HG03280 (cell line): ENCODE data around the gene ALPK3.

ENCODE experiments used
- ATAC-seq: cut with Tn5 transposase; IDR thresholded peaks from one replicate; pipeline ENCODE4 v1.9.1; 2021; ENCODE audit warnings: mild to moderate bottlenecking, moderate library complexity; ENCODE audit not compliant: unreplicated experiment

Gene ALPK3

DNA sequence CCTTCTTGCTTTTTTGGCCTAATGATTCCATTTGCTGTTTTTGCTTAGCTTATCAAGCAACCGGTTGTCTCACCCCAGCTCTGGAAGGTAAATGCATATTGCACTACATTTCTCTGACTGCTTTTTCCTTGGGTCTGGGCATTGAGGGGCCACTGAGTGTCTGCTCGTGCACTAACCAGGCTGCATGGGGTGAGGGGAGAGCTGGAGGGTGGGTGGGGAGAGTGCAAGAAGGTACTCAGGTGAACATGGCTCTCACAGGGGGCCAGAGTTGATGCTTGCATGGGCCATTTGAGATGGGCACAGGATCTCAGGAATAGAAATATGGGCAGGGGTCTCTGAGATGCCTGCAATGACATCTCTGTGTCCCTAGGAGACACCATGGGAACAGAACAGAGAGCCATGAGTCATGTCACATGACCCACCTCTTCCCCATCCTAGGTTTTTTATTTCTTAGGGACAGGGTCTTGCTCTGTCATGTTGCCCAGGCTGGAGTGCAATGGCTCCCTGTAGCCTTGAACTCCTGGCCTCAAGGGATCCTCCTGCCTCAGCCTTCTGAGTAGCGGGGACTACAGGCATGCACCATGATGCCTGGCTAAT is 6.2 kb downstream of the ALPK3 start:
- ATAC-seq, result no peak

DNA sequence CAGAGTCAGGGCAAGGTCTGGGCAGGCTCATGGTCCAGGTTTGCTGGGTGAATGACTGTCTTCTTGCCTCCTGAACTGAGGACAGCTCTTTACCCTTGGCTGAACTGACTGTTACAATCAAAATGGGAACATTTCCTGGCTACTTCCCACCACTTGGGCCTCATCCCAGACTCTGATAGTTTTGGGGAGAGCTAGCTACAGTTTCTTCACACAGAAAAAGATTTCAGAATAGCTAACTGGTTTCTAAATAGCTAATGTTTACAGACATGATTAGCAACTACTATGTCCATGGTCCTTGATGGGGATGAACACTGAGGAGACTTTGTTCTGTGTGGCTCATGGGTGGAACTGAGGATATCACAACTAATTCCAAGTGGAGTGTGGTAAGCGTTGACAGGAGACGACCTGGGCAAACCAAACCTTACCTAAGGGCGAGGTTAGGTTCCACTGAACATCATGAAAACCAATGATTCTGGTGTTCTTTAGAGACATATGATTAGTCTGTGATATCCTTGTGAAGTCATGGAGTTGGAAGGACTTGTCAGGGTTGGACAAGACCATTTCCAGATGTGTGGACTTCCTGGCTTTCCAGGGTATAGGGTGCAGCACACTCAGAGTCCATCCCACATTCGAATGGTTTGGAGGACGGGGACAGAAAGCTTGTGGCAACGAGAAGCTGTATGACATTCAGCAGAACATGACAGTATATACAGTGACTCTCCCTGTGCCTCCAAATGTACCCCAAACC is 7.3 kb downstream of the ALPK3 start:
- ATAC-seq, result no peak

DNA sequence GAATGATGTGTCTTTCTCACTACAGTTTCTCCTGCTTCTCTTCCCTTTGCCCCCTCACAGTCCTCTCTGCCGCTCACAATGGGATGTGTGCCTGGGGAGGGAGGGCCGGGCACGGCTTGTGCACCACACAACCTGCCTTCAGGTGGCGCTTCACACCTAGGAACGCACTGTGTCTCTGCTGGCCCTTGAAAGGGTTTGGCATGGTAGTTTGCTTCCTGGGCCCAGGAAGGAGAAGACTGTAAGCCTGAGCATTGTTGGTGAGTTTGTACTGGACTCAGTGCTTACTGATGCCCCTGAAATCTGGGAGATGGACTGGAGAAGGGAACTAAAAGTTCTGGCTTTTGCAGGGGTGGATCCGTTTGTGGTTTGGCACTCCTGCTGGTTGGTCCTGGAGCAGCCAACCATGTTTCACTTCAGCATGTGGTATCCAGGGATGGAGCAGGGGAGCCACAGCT is 9.2 kb downstream of the ALPK3 start:
- ATAC-seq, result no peak

DNA sequence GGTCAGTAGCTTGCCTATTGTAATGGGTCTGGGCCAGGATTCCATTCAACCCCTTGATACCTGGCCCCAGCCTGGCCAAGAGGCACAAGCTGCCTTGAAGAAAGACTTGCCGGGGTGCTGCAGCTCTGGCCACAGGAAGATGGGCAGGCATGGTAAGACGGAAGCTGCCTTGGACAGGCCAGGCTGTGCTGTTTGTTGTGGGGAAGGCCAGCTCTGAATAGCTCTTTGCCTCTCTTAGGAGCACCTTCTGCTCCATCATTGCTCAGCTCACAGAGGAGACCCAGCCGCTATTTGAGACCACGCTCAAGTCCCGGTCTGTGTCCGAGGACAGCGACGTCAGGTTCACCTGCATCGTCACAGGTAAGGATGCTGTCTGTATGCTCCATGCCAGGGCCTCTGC is 10.1 kb downstream of the ALPK3 start:
- no peak for ATAC-seq

DNA sequence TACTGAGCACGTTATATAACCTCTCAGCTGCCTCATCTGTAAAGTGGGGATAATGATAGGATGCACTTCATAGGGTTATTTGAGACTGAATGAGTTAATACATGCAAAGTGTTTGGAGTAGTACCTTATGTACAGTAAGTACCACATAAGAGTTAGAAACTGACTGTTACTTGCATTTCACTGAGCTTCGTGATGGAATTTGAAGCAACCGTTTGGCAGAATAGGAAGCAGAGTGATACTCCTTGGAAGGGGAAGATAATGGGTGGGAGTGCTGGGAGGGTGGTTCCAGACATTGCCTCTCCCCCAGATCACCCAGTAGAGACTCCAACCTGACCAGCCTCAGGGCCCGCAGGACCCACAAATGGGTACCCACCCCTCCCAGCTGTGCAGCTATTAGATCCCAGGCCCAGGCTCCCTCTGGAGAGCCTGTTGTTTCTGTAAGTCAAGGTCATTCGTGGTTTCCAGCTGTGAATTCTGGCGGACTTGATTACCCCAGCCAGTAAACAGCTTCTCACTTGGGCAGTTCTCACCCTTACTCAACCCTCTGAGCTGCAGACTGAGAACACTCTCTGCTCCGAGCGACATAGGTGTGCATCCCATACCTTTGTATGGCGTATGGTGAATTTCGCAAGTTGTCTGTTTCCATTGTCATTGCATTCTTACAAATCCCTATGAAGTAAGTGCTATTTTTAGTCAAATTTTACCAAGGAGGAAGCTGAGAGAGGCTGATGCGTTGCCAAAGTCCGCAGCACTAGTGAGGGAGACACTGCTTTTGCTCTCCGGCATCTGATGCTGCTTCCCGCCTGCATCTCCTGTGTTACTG is 11.1 kb downstream of the ALPK3 start:
- no peak for ATAC-seq

DNA sequence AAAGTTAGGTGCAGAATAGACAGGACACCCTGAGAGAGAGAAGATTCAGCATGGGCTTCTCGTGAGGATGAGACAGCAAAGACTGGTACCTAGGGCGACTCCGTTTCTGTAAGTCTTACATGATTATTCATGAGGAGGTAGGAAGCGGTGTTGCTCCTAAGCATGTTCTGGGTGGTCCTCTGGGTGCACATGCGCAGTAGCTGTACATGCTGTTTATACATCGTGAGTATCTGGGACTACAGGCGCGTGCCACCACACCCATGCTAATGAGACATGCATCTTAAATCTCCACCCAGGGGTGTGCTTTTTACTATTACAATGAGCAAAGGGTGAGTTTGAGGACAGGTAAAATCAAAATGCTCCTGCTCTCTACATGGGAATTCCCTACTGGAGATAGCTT is 12.3 kb downstream of the ALPK3 start:
- no peak for ATAC-seq

DNA sequence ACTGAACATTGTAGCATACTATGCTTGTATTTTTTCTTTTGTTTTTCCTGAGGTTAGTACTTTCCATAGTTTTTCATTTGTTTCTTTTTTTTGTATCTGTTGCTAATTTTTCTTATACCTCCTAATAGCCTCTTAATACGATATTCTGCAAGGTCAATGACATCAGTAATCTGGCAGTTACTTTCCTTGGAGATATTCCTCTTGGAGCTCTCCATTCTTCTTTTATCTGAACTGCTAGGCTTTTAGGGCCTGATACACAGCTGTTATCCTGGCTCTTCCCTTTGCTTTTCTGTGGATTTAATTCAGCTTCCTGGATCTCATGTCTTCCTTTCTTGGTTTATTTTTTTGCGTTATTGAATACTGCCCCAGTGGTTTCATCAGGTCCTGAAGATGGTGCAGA is 12.9 kb downstream of the ALPK3 start:
- ATAC-seq, result no peak

DNA sequence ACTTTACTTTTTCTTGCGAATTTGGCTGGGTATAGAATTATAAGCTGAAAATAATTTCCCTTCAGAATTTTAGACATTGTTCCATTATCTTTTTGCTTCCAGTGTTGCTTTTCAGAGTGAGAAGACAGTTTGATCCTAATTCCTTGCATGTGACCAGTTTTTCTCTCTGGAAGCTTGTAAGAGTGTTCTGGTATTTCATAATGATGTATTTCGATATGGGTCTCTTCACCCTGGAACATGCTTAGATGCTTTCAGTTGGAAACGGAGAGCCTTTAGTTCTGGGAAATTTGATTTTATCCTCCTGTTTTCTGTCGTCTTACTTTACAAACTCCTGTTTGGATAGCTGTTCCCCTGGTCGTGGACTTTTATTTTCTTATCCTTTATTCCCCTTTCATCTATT is 13.9 kb downstream of the ALPK3 start:
- ATAC-seq, result no peak

DNA sequence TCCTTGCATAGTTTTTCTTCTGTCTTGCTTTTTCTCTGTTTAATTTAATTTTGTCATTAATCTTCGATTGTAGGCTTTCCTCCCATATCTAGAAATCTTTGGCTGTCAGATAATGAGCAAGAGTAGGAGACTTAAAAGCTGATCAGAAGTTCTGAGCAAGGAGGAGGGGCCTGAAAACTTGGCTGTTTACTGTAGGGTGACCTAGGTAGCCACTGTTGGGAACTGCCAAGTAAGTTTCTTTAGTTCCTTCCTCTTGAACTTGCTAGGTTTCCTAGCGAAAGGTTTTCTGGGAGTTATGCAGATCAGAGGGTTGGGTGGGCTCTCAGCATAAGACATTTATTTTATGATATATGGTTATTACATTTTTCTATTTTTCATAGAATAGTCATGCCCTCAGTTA is 14.5 kb downstream of the ALPK3 start:
- ATAC-seq, result no peak

DNA sequence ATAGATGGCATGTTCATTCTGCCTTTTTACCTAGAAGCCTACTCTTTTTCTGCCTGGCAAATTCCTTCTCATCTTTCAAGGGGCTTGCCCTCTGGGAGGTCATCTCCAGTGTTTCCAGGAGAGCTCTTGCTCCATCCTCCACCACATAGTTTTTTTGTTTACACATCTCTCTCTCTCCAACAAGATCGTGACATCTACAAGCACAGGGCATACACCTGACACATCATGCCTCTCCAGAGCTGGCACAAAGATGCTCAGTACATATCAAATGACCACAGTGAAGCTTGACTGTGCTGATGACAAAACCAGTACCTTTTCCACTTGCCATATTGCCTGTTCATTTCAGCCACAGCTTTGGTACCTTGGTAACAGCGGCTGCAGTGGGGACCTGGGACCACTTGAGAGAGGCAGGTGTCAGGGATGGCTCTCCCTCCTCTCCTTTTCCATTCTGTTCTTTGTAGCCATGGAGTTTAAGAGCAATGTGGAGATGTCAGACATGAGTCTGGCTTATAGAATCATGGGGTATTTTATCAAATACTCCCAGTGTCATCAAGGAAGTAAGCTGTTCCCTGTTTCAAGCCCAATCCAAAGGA is 15.4 kb downstream of the ALPK3 start:
- no peak for ATAC-seq

DNA sequence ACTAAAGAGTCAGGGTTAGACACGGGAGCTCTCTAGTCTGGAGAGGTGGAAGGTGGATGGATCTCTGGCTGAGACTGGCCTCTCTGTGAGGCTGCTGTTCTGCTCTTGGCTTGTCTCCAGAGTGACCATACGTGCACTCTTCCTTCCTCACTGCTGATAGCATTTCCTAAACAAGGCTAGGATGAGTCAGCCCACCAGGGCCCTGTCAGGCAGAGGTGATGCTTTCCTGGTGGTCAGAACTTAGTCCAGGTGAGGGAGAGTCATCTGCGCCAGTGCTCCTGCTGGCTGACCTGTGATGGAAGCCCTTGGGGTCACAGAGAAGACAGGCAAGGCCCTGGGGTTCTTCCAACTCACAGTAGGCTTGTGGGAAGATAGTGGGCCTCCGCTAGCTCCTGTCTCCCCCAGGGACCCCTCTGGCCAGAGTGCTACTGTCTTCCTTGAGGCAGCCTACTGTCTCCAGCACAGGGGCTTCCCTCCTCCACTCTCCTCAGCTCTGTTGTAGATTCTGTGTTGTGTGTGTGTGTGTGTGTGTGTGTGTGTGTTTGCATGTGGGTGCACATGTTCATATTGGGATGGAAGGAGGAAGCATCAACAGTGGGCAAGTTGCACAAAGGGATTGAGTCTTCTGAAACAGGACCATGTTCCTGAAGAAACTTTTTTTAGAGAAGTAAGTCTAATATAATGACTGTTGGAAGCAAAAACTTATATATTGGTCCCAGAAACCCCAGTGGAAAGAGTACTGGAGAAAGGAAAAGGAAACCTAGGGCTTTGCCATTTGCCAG is 16.5 kb downstream of the ALPK3 start:
- ATAC-seq, result no peak

DNA sequence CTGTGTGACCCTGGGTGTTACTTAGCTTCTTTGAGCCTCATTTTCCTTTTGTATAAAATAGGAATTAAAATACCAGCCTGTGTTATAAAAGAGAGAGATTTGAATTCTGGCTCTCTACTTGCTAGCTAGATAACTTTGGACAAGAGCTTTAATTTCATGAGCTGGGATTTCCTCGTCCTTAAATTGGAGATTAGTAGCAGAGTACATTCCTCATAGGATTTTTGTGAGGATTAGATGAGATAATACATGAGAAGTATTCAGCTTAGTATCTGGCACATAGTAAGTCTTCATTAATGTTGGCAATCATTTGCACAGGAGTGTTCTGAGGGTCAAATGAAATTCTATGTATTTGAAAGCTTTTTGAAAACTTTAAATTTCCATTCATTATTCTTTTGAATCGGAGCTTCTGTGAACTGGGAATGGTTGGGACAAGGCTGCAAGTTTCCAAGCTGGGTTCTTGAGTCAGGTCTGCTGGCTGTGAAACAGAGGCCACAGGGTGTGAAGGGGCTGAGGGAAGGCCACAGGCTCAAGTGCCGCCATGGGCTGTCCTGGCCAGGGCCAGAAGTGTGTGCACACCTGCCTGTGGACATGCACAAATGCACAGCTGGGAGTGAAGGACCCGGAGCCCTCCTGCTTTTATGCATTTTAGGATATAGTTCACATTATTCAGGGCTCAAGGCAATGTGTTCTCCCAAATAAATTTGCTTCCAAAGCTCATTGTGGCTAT is 17.2 kb downstream of the ALPK3 start:
- ATAC-seq, result no peak

DNA sequence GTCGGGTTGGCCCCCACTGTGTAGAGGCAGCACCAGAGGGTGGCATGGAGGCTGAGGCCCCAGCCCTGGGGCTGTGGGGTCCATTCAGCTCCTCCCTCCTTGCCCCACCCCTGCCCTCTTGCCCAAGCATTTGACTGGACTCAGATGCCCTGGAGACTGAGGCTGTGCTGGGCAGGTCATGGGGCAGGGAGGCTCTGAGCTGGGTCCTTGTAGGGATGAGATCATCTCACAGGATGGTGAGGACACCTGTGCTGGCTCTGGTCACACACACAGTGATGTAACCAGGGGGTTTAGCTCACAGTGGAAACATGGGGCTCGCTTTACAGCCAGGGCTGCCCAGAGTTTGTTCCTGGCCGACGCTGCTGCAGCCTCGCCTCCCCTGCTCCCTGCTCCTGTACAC is 17.8 kb downstream of the ALPK3 start:
- ATAC-seq, result no peak

DNA sequence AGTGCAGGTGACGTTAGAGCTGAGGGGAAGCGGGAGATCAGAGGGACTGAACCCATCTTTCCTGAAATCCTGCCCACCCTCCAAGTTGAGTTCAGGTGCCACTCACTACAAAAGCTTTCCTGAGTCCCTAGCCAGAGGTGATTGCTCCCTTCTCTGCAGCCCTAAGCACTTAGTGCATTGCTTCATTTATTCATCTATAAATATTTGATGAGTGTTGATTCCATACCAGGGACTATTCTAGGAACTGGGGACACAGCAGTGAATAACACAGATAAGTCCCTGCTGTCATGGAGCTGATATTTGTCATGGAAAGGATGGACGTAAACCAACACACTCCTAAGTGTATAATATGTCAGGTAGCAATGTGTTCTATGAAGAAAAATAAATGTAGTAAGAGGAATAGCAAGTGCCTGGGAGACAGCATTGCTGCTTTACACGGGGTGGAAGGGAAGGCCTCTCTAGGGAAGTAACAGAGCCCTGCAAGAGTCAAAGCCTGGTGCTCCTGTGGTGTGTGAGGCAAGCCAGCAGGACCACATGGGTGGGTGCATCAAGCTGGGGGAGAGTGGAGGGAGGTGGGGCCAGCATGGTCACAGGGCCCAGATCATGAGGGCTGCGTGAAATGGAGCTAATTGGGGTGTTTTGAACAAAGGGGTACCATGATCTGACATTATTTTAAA is 18.6 kb downstream of the ALPK3 start:
- no peak for ATAC-seq

DNA sequence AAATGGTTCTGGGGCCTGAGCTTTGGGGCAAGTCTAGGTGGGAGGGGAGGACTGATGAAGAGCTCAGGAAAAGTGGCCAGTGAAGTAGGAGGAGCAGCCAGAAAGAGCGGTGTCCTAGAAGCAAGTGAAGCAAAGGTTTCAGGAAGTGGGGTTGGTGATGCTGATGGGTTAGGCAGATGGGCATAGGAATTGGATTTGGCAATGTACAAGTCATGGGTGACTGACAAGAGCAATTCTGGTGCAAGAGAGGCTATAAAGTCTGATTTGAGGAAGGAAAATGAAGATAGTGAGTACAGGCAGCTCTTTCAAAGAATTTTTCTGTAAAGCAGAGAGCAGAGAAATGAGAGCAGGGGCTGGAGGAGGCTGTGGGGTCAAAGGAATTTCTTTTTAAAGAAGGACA is 19.7 kb downstream of the ALPK3 start:
- no peak for ATAC-seq

DNA sequence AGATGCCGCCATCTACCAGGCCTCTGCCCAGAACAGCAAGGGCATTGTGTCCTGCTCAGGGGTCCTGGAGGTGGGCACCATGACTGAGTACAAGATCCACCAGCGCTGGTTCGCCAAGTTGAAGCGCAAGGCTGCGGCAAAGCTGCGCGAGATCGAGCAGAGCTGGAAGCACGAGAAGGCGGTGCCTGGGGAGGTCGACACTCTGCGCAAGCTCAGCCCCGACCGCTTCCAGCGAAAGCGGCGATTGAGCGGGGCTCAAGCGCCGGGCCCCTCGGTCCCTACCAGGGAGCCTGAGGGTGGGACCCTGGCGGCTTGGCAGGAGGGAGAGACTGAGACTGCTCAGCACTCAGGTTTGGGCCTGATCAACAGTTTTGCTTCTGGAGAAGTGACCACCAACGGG is 22.6 kb downstream of the ALPK3 start:
- ATAC-seq, result no peak

DNA sequence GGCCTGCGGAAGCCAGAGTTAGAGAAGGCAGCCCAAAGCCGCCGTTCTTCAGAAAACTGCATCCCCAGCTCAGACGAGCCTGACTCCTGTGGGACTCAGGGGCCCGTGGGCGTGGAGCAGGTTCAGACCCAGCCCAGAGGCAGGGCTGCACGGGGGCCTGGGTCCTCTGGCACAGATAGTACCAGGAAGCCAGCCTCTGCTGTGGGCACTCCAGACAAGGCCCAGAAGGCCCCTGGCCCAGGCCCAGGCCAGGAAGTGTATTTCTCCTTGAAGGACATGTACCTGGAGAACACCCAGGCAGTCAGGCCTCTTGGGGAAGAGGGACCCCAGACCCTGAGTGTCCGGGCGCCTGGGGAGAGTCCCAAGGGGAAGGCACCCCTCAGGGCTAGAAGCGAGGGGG is 23.1 kb downstream of the ALPK3 start:
- ATAC-seq, result no peak

DNA sequence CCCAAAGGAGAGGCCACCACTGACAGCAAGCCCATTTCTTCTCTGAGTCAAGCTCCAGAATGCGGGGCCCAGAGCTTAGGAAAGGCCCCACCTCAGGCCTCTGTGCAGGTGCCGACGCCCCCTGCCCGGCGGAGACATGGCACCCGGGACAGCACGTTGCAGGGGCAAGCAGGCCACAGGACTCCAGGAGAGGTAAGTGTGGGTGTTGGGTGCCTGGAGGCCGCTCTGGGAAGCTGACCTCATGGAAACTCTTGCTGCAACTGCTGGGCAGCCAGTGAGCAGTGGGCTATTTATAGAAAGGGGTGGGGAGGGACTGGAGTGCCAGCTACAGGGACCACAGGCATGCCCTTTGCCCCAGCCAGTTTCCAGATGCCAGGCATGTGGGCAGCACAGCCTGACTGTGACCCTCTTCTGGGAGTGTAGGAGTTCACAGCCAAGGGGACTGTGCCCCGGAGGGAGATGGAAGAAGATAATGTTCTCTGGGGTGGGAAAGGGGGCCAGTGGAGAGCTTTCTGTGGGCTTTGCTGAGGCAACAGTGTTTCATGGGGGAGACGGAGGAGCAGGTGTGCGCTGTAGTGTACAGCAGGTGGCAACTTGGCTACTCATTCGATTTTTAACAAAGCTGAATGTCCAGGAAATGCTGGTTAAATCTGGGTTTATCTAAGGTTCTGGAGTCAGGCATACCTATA is 23.7 kb downstream of the ALPK3 start:
- no peak for ATAC-seq

DNA sequence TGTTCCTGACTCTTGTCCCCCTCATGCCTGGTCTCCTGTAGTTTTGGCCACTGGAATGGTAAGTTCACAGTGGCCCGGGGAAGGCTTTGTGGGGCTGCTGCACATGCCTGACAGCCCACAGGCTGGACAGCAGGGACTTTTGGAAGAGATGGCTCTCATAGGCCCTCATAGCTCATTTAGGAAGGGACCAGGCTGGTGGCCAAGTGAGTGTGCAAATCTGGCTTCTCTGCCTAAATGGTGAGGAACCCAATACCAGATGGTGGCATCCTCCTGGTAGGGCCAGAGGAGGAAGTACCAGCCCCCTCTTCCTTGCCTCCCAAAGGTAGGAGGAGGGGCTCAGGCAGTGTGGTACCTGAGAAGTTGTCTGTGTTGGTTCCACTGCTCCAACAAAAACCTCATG is 25.6 kb downstream of the ALPK3 start:
- ATAC-seq, result no peak
